Measurements from ENCODE around the gene SLC8A1. TPM values are rescaled to one million over a fixed set of nuclear protein-coding genes. Genes with fewer than 3 reads are reported as not detected.
A peak's percentile ranks its signal among the peaks of the same experiment; 100 is the strongest.

The SLC8A1 gene
- polyA plus RNA-seq, 12 donors = 4.4 to 12.4 (median 8.5) TPM; not detected in 1

DNA sequence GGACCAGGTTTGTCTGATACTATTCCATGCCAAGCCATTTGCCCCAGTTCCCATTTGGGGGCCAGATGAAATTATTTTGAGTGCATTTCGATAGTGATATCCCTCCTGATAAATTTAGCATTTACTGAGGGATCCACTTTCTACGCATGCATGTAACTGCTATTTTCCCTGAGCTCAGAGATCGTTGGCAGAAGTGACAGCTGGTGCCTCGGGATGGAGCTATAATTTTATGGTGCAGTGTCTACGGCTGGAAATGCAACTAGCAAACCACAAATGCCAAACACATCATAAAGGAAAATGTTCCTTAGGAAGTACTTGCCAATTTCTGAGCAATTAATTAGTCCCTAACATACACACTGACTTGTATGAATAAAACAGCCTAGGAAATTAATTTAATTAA is 254.8 kb downstream of the SLC8A1 start:
- DNase-seq = no peak

DNA sequence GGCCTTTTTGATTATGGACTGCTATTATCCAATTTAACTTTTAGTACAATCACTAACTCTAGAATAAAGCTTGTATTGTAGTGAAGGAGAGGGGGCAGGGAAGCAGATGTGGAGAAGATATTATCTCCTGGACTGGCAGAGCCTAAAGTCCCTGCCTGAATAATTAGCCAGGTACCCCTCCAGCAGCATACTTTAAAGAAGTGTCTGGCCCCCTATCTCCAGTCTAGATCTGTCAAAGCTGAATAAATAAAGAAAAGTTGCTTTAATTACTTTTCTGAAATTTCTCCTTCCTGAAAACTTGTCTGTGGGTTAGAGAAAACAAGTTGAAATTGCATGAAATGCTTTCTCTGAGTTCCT is 258.2 kb downstream of the SLC8A1 start:
- no peak for DNase-seq

DNA sequence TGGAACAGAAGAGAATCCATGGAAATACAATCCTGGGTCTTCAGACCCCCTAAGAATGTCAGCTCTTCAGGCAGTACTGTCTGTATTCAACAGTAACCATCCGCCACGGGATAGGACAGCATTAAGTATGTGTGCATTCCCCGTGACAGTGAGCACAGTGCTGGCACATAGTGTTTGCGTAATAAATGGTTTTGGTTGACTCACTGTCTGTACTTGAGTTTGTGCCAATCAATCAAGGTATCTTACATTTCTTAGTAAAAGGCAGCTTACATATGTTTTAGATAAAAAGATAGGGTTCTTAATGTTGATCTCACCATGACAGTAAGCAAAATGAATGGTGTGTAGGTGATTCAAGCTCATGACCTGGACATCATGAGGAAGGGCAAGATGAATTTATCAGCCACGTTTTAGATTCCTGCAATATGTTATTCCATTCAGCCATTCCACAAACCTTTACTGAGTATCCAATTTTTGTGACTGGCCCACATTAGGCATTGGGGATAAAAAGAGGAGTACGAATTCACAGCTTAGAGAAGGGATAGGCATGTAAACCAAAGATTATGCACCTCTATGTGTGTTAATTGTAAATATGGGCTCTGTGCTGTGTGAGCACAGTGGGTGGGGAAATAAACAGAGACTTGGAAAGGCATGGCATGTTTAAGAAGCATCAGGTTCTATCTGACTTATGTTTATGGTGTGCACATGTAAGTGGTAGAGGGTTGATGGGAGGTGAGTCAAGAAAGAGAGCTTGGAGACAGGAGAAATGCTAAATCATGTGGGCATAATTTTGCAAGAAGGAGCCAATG is 258.8 kb downstream of the SLC8A1 start:
- no peak for DNase-seq

DNA sequence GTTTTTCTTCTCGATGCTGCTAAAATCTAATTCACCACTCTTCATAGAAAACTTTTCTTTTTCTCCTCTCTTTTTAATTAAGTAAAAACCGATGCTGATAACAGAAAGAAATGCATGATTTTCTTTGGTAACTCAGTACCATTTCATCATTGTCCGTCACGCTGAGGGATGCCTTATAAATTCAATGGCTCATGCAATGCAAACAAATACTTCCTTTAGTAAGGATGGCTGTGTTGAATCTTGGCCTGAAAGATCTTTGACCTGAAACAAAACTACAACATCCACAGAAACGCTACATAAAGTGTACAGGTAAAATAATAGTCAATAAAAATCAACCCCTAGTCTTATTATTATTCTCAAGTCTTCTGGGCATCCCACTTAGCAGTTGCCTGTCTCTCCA is 261.4 kb downstream of the SLC8A1 start:
- no peak for DNase-seq

DNA sequence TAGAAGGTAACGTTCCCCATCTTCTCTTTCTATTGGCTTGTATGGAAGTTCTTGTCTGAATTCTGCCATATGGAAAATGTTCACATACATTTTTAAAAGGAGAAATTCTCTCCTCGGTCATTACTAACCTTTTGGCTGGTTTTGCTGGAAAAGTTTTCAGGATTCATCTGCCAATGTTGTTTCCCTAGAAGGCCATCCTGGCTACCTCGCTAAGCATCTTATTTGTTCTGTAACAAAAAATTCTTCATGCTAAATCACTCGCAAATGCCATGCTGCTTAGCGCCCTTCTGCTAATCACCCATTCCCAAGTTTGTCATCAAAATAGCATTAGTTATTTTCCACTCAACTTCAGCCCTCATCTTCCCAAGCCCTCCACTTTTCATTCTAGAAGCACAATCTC is 262.0 kb downstream of the SLC8A1 start:
- peak; percentile 83 for DNase-seq

DNA sequence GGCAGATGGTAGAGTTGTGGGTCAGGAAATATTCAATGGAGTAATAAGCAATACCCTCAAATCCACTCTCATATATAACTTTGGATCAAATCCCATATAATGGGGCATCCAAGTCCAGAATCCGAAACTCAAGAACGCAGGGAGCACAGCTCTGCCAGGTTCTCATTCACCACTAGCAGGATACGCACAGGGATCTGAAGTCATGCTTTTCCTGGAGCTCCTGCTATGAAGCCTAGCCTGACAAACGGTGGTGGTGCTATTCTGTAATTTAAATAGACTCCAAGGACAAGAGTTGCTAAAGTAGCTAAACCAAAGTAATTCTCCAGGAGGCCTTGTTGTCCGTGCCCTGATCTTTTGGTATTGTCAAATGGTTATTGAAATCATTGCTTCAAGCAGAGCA is 264.8 kb downstream of the SLC8A1 start:
- DNase-seq = no peak

DNA sequence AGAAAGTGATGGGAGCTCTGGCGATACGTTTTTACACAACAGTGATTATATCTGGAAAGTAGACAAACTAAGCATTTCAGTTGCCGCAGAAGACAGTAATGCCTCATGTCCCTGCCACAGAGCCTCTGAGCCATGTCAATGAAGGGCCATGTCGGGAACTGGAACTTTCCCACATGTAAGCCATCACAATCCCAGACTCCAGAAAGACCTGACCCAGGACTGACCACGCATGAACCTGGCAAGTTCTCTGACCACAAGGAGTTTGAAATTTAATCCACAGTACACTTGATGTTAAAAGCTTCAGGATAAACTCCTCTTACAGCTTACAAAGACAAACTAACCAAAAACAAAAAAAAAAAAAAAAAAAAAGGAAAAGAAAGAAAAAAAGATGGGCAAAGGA is 267.3 kb downstream of the SLC8A1 start:
- DNase-seq = no peak

DNA sequence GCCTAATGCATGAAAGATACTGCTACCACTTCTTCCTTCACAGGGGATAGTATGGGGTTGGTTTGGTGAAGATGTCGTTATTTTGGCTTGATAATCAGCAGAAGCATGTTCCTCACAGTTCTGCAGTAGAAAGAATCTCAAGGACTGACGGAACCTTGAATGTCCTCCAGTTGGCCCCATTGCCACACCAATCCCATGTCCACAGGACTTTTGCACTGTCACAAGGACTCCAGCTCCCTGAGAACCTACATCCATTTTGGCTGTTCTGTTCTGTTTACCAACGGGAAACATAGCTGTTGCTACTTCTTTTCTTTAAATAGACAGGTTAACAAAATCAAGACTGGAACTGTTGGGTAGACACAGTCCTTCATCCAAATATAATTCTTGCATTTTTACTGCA is 270.0 kb downstream of the SLC8A1 start:
- no peak for DNase-seq

DNA sequence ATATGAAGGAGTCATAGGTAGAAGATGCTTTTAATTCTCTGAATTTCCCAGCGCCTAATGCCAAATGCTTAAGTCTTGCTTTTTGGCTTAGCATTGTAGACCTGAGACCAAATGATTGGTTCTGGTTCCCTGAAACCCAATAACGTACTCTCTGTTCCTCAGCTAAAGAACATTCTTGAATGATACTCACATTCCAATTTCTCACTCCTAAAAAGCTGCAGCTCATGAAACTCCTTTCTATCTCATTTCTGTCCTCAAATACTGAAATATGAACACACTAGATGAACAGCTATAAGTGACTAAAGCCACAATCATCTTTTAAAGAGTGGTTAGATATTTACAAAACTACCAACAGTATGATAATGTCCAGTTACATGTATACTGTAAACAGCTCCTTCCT is 272.1 kb downstream of the SLC8A1 start:
- DNase-seq = no peak

DNA sequence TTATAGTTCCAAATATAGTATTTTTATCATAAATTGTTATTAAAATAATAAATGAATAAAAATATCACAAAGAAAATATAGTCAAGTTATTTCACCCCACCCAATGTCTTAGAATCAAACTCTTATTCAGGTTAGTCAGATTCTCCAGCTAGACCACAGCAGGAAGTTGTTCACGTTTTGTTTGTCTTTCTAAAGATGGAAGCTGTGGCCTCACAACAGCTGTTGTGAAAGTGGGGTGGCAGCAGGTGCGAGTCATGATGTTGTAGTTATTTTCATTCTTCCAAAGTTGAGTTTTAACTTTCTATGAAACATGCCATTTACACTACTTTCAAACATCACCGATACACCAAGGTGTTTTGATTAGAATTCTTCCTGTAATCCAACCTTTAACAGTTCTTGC is 272.9 kb downstream of the SLC8A1 start:
- DNase-seq = no peak

DNA sequence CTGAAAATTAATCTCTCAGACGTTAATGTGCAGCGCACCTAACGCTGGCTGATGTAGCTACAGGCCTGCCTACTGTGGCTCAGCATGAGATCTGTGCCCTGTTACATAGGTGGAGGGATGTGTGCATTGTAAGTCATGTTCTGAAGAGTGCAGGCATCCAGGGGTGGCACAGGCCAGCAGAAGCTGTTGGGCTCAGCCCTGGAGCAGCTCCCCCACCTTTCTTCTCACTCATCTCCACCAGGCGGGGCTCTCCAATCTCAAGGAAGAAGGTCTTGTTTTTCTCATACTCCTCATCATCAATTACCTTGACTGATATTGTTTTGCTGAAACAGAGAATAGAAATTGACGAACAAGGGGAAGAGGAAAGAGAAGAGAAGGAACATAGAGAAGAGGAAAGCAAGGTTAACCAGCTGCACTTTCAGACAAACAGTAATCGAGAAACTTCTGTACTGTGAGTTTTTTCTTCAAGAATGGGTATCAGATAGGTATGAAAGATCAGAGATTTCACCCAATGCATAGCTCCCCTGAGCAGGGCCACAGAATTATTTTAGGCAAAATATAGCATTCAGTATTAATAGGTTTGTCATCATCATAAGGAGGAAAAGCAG is 273.6 kb downstream of the SLC8A1 start:
- DNase-seq = no peak

DNA sequence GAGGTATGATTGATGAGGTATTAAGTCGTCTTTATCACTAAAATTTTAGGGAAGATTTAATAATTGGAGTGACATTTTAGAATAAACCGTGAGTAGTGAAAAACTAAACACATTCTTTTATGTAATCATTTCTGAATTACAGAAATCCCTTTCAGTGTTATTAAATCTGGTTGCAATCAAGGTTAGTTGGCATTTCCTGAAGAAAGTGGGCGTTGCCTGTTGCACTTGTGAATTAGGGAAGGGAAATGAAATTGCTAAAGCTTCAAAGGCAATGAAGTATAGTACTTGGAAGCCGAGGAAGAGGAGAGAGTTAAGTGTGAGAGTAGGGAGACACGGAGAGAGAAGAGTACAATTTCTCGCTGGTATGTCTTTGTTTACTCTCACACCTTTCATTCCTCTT is 274.5 kb downstream of the SLC8A1 start:
- DNase-seq = no peak

DNA sequence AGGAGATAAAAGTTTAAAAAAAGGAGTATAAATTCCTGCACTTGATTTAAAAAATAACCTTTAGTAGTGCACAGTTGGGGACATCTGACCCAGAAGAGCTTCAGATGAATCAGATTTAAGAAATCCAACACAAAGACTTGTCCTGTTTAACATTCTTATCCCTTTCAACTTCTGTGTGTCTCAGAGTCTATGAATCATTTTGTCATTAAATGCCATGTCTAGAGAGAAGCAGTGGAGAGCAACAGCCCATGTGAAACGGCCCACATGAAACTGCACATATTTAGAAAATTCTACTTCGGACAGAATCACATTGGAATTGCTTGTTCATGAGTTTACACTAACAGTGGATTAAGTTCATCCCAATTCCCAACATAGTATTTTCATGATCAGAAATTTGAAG is 278.6 kb downstream of the SLC8A1 start:
- DNase-seq = no peak

DNA sequence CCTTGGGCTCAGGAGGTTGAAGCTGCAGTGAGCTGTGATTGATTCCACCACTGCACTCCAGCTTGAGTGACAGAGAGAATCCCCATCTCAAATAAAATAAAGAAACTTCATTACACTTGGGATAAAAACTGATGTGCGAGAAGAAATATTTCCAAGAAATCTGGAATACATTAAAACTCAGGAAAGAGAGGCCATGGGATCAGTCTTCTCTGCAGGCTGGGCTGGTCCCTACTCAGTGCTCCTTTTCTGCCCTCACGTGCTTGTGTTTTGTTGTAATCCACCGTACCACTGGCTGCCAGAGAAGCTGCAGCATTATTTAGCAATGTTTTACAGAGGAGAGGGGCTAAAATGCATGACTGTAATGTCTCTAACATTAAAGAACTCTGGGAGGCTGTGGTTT is 282.0 kb downstream of the SLC8A1 start:
- no peak for DNase-seq

DNA sequence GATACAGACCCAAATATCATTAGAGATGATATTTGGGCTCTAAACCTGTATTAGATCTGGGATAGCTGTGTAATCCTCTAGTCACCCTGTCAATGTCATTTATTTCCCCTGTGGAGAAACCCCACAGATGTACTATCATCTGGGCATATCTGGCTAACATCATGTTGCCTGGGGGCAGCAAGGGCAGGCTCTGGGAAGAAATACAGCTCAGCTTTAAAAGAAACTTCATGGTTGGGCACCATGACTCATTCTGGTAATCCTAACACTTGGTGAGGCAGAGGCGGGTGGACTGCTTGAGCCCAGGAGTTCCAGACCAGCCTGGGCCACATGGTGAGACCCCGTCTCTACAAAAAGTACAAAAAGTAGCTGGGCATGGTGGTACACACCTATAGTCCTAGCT is 282.5 kb downstream of the SLC8A1 start:
- DNase-seq = no peak

DNA sequence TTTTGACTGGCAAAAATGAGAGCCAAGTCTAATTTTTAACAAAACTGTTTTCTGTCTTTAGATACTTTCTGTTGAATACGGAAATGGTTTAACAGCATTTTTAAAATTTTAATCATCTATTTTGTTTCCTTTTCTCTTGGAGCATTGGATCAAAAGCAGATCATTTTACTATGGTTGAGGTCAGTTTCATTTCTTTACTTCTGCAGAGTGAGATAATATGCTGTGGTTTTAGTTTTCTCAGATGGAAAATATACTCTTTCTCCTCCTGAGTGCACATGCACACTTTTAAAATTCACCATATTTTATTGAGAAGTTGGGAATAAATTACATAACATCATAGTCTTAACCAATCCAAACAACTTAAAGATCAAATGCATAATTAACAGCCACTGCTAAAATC is 283.3 kb downstream of the SLC8A1 start:
- no peak for DNase-seq

DNA sequence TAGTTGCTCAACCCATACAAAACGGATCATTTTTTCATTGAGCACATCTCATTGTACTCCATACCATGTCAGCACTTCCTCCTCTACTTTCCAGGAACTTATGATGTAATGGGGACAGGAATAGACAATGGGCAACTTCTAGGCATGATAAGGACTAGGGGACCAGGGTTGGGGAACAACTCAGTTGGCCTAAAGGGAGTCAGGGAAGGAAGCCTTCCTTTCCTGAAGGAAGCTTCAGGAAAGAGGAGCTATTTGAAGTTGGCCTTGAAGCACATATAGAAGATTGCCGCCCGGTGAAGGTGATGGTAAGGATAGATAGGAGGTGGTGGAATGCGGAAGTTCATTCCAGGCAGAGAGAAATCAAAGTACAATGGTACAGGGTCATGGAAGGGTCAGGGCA is 283.9 kb downstream of the SLC8A1 start:
- no peak for DNase-seq

DNA sequence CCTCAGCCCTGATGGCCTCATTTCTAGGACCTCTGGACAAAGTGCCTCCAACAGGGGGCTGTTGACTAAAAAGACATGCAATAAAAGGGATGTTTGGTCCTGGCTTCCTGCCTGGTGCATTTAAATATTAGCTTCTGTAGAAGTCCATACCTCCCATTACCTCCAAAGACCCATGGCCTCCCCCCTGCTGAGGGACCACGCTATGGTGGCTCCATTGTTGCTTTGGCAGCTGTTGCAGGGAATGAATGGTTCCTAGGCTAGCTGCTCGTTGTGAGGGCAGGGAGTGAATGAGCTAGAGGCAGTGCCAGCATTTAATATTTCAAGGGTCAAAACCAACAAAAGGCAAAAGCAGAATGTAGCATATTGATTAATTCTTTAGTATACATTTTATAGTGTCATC is 285.9 kb downstream of the SLC8A1 start:
- no peak for DNase-seq

DNA sequence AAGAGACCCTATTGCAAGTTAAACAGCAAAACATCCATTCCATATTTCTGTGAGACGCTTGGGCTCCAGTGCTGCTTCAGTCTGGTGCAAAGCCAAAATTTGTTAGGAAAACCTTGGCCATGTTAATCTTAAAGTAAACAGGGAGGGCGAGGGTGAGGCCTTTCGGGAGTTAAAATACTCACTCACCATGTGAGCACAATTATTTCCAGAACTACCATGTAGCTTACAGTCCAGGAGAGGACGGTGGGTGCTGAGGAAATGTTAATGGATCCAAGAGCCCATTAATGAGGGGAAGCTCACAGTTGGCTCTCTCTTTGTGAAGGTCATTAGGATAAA is 286.4 kb downstream of the SLC8A1 start:
- DNase-seq = peak; percentile 48

DNA sequence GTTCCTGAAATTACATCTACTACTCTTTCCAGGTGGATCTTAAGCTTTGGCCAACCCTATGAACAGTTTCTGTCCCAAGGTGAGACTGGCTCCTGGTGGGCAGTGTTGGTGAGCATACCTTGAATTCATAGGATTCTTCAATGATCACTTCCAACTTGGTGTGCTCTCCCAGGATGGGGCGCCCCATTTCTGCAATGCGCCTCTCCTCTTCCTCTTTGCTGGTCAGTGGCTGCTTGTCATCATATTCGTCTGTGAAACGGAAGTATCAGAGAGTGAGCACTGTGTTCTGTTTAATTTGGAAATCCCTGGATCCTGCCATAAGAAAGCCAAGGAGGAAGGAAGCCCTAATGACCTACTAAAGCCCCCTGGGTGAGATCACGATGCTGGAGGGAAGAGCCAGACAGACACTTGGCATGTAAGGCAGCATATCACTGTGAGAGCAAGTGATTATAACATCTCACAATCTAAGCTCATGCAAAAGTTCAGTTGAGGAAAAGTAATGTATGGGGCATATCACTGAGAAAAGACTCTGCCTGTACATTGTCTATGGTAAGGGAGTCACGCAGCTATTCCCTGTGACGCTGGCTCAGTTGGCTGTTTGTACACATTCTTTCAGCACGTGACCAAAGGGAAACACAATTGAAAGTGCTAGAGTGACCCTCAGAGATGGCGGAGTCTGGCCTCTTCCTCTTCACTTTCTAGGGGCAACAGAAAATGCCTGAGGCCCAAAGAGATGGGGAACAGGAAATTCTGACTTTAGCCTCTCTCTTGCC is 287.0 kb downstream of the SLC8A1 start:
- DNase-seq = peak; percentile 58

DNA sequence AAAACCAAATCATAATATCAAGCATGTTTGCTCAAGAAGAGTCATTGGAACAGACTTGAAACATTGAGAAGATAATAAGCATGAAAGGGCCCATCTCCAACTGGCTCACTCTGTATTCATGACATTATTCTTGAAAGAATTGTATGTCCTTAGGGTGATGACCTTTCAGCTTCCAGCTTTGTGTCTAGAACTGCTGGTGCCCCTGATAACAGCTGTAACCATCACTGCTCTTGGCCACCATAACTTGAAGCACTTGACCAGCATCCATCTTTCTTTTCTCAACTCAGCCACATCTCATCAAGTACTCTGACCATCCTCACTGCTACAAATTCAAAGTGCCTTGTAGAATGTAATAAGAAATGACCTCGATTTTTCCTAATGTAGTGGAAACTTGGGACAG is 289.9 kb downstream of the SLC8A1 start:
- DNase-seq = no peak

DNA sequence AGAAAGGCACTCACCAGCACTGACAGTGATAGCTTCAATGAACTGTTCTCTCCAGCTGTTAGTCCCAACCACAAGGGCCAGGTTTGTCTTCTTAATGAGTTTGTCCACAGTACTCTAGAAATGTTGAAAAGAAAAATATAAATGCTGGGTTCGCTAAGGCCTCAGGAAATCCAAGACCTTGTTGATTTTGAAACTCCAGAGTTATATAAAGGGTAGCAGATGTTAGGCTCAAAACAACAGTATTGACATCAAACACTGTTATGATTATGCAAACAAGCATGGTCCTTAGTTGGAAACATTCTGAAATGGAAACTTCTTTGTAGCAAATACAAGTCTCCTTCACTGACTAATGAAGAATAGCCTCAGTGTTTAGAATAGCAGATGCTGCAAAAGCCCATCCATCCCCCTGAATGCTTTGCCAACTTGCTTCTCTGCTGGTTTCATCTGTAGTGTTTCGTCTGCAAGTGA is 291.1 kb downstream of the SLC8A1 start:
- DNase-seq = no peak

DNA sequence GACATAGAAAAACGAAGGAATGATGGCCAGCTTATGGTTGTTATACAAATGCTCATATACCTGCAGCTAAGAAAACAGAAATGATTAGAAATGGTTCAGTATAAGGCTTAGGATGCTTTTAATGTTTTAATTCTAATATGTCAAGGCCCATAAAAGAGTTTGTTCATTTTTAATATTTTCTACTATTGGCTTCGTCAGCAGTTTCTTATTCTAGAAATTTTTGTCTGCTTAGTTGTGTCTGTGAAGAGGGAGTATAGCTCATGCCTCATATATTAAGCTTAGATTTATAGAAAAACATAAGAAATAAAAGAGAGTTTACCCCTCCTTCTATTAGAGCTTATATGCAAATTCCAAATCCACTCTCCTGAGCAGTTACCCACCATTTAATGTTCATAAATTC is 292.6 kb downstream of the SLC8A1 start:
- no peak for DNase-seq

Measured in muscle of arm (tissue), 12 donors.